Gastroesophageal sphincter (tissue), 3 donors: ENCODE measurements around the gene MARK2.

Source experiments
- CTCF ChIP-seq, 4 experiments: fragments of 200-600 bp in 2 of 4; fragments of 450-650 bp in 2 of 4; sonication (generic) in 1 of 4; IDR thresholded peaks; one replicate each; pipeline ENCODE4 v1.5.1; 2017 to 2019; ENCODE audit warnings: antibody characterized with exemption in 4 of 4, mild to moderate bottlenecking in 2 of 4, moderate library complexity in 2 of 4
- POLR2AphosphoS5 ChIP-seq: sonication (generic); formaldehyde crosslinking; IDR thresholded peaks from one replicate; pipeline ENCODE4 v1.6.1; 2017; ENCODE audit warnings: antibody characterized with exemption

GRCh38 chr11:63905179-63905578 is 66.3 kb downstream of the MARK2 start:
- TF ChIP-seq POLR2AphosphoS5 (no peak), CTCF (IDR thresholded peaks at IDR 0.05) (no peak)
